Ascending aorta (tissue), 2 donors: ENCODE measurements around the gene MC5R. TPM values are rescaled to one million over a fixed set of nuclear protein-coding genes. Genes with fewer than 3 reads are reported as not detected.

Source experiments
- DNase-seq, 2 donors: peaks; one replicate each; pipeline ENCODE4 v3.0.0-alpha.2; 2019; ENCODE audit warnings: low spot score in 2 of 2
- H3K27ac ChIP-seq, 2 donors: fragments of 200-600 bp; sonication (generic); one replicate each; pipeline ENCODE4 v1.5.1; 2016 to 2017; ENCODE audit warnings: mild to moderate bottlenecking in 1 of 2
- H3K27me3 ChIP-seq: fragments of 200-600 bp; sonication (generic); one replicate; pipeline ENCODE4 v1.5.1; 2017
- H3K36me3 ChIP-seq, 2 donors: fragments of 200-600 bp; sonication (generic); one replicate each; pipeline ENCODE4 v1.5.1; 2016
- H3K4me1 ChIP-seq, 2 donors: fragments of 200-600 bp; sonication (generic); one replicate each; pipeline ENCODE4 v1.5.1; 2016 to 2017; ENCODE audit warnings: mild to moderate bottlenecking in 1 of 2
- H3K4me3 ChIP-seq, 2 donors: fragments of 200-600 bp; sonication (generic); one replicate each; pipeline ENCODE4 v1.5.1; 2016 to 2017; ENCODE audit warnings: mild to moderate bottlenecking in 1 of 2
- H3K9me3 ChIP-seq, 2 donors: fragments of 200-600 bp; sonication (generic); one replicate each; pipeline ENCODE4 v1.5.1; 2016
- intact Hi-C: fragments of 100-400 bp; cut with DNase I; formaldehyde crosslinking; loops from one replicate; pipeline ENCODE4 v1.15.1; 2023
- total RNA-seq: library from RNA; depleted of rRNA; stranded (reverse); fragments of >200 nt; gene quantifications from one replicate; pipeline ENCODE4 v1.1.0, GENCODE V29; 2016
- TF ChIP-seq, protein P1 (sequence below), 3 experiments: fragments of 200-600 bp in 2 of 3; fragments of 450-650 bp in 1 of 3; sonication (generic) in 2 of 3; IDR thresholded peaks; one replicate each; pipeline ENCODE4 v1.5.1; 2016 to 2019; ENCODE audit warnings: antibody characterized with exemption in 3 of 3, mild to moderate bottlenecking in 1 of 3, moderate library complexity in 1 of 3

The MC5R gene
- total RNA-seq, 1 donor from 2014 or later: not detected

- Histone ChIP-seq H3K27ac (no peak overlapping the region), H3K27me3 (no peaks in the 10 kb centered on the region), H3K9me3 (no peaks in the 10 kb centered on the region), H3K36me3 (no peaks in the 10 kb centered on the region), H3K4me1 (no peaks in the 10 kb centered on the region), H3K4me3 (no peak overlapping the region)
- DNase-seq: no peak
- intact Hi-C loops: no loop called here
- TF ChIP-seq, protein P1, sequence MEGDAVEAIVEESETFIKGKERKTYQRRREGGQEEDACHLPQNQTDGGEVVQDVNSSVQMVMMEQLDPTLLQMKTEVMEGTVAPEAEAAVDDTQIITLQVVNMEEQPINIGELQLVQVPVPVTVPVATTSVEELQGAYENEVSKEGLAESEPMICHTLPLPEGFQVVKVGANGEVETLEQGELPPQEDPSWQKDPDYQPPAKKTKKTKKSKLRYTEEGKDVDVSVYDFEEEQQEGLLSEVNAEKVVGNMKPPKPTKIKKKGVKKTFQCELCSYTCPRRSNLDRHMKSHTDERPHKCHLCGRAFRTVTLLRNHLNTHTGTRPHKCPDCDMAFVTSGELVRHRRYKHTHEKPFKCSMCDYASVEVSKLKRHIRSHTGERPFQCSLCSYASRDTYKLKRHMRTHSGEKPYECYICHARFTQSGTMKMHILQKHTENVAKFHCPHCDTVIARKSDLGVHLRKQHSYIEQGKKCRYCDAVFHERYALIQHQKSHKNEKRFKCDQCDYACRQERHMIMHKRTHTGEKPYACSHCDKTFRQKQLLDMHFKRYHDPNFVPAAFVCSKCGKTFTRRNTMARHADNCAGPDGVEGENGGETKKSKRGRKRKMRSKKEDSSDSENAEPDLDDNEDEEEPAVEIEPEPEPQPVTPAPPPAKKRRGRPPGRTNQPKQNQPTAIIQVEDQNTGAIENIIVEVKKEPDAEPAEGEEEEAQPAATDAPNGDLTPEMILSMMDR (IDR thresholded peaks at IDR 0.05): no peak
Observed at GRCh38 chr18:13797157-13797611, 26.8 kb upstream of the MC5R start.

DNA sequence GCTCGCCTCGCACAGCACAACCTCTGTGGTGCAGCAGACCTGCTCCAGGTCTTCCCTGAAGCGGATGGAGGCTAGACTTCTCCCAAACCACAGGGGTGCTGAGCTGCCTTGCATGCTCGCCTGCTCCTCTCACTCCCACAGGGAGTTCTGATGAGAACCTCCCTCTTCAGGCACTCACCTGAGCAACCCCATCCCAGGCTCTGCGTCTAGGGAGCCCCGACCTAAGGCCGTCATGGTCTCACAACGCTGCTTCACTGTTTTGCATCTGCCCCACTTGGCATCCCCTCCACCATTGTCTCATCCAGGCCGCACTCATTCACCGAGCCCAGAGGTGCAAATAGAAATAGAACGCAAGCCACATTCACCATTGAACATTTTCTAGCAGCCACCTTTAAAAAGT lies 24.6 kb upstream of the MC5R start:
- Histone ChIP-seq H3K27ac (no peak overlapping the region), H3K9me3 (no peaks in the 10 kb centered on the region), H3K27me3 (no peaks in the 10 kb centered on the region), H3K36me3 (no peaks in the 10 kb centered on the region), H3K4me3 (no peak overlapping the region), H3K4me1 (no peaks in the 10 kb centered on the region)
- TF ChIP-seq, protein P1 (IDR thresholded peaks at IDR 0.05): no peak
- DNase-seq: no peak
- intact Hi-C loops: no loop called here

GRCh38 chr18:13800505-13801259 lies 23.3 kb upstream of the MC5R start:
- Histone ChIP-seq H3K4me1 (no peaks in the 10 kb centered on the region), H3K27me3 (no peaks in the 10 kb centered on the region), H3K36me3 (no peaks in the 10 kb centered on the region), H3K27ac (no peak overlapping the region), H3K9me3 (no peaks in the 10 kb centered on the region), H3K4me3 (peak overlapping the region; percentile 32 to 62)
- intact Hi-C loops: loop anchor here (5.0 kb wide), 1 partner anchor 583 kb away; the partner anchor contains the start of gene LDLRAD4
- DNase-seq: peak in 1 of 2 donors; percentile 77
- TF ChIP-seq, protein P1 (IDR thresholded peaks at IDR 0.05): peak; percentile 35 to 64 (median 35)

GRCh38 chr18:13801260-13801601 lies 22.7 kb upstream of the MC5R start:
- intact Hi-C loops: loop anchor here (5.0 kb wide), 1 partner anchor 584 kb away; the partner anchor contains the start of gene LDLRAD4
- H3K4me1 ChIP-seq: no peaks in the 10 kb centered on the region
- no peak for DNase-seq
- H3K36me3 ChIP-seq: no peaks in the 10 kb centered on the region
- TF ChIP-seq, protein P1 (IDR thresholded peaks at IDR 0.05): no peak
- no peak overlapping the region for H3K27ac ChIP-seq
- H3K4me3 ChIP-seq: peak overlapping the region; percentile 32 to 62
- H3K9me3 ChIP-seq: no peaks in the 10 kb centered on the region
- no peaks in the 10 kb centered on the region for H3K27me3 ChIP-seq

- no peaks in the 10 kb centered on the region for H3K9me3 ChIP-seq
- no peak overlapping the region for H3K27ac ChIP-seq
- intact Hi-C loops: loop anchor here (5.0 kb wide), 1 partner anchor 587 kb away; the partner anchor contains the start of gene LDLRAD4
- no peak overlapping the region for H3K4me3 ChIP-seq
- no peaks in the 10 kb centered on the region for H3K36me3 ChIP-seq
- no peak for DNase-seq
- TF ChIP-seq, protein P1 (IDR thresholded peaks at IDR 0.05): no peak
- no peaks in the 10 kb centered on the region for H3K4me1 ChIP-seq
- no peaks in the 10 kb centered on the region for H3K27me3 ChIP-seq
Observed at GRCh38 chr18:13804305-13804704, 19.6 kb upstream of the MC5R start.
